WI38 (cell line): ENCODE measurements around the gene RAMACL.

Source experiments
- H3K4me3 ChIP-seq: 2 replicates; pipeline ENCODE4 v1.5.1; 2011; ENCODE audit warnings: low read depth, mild to moderate bottlenecking, control low read depth, low read length
- TF ChIP-seq, protein P1 (sequence below): IDR thresholded peaks from 2 replicates; pipeline ENCODE4 v1.5.1; 2012; ENCODE audit warnings: low read depth, mild to moderate bottlenecking, control low read depth, low read length

Gene RAMACL

DNA sequence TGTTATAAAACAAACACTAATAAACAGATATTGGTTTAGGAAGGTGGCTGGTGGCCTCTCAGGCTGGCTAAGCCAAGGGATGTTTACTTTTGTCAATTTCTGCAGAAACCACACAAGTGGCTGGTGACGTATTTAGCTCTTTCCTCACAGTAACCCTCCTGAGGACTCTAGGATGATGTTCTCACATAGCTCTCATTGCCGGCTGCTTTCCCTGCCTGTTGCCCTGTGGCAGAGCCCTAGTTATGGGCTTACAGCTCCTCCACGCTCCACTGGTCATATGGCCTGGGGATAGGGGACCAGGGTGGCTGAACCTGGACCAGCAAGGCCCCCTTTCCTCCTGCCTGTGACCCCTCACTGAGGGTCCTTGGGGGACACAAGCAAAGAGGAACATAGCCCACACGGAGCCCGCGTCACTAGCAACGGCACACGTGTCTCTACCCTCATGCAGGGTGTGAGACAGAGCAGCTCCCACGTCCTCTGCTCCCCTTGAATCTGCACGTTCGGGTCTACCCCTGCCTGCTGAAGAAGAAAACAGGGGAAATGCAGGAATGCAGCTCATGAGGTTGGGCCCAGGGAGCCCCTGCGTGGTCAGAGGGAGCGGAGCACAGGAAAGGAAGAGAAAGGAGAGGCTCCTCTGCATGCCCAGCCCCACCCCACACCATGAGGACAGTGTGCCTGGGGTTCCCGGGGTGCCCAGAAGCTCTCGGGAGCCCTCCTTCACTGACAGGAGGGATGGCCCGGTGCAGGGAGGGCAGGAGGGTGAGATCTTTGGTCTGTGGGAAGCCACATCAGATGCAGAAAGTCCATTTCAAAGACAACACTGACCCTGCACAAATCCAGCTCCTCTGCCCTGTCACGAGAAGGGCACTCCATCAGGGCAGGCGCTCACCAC, 13.9 kb downstream of the RAMACL start:
- TF ChIP-seq, protein P1, sequence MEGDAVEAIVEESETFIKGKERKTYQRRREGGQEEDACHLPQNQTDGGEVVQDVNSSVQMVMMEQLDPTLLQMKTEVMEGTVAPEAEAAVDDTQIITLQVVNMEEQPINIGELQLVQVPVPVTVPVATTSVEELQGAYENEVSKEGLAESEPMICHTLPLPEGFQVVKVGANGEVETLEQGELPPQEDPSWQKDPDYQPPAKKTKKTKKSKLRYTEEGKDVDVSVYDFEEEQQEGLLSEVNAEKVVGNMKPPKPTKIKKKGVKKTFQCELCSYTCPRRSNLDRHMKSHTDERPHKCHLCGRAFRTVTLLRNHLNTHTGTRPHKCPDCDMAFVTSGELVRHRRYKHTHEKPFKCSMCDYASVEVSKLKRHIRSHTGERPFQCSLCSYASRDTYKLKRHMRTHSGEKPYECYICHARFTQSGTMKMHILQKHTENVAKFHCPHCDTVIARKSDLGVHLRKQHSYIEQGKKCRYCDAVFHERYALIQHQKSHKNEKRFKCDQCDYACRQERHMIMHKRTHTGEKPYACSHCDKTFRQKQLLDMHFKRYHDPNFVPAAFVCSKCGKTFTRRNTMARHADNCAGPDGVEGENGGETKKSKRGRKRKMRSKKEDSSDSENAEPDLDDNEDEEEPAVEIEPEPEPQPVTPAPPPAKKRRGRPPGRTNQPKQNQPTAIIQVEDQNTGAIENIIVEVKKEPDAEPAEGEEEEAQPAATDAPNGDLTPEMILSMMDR = no peak
- H3K4me3 ChIP-seq = no peak overlapping the region

DNA sequence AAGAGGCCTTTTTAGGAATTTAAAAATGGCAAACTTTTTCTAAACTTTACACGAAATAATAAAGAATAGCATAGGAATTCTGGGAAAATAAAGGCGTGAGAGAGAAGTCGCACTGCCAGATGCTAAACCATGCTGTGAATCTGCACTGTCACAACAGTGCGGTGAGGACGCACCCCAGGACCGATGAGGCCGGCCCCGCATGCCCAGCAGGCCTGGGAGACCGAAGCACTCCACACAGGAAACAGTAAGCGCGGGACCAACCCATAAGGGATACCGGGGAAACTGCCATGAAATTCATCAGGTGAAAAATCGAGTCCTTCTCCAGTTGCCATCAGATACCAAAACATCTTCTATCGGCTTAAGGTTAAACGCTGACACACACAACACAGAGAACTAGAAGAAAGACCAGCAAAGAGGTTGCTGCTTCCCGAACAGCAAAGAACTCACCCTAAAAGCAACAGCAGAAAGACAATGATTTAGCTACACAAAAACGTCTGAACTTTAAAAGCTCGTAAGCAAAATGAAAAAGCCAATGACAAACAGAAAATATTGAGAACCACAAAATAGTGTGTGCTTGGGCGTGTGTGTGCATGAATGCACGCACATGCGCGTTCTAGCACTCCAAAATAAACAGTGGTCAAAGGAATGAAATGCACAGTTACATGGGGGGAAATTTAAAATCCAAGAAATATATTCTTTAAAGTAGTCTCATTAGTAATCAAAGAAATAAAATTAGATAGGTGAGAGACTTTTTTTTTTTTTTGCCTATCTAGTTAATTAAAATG, 15.4 kb downstream of the RAMACL start:
- H3K4me3 ChIP-seq = no peak overlapping the region
- TF ChIP-seq, protein P1 = no peak

DNA sequence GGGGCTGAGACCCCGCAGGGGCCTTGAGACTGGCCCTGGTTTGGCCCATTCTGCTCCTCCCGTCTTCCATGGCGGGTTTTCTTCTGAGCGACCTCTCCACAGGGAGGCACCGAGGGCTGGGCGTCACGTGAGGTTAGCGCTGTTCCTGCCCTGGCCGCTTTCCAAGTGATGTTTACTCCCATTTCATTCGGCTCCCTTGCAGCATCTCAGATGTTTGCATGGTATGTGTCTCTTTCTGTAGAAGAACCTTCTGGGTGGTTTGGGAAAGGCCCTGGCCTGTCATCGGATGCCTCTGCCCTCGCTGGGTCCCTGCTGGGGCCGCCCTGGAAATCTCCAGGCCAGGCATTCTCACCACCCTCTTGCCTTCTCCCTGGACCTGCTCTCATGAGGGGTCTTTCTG, 17.3 kb downstream of the RAMACL start:
- TF ChIP-seq, protein P1 = no peak
- no peak overlapping the region for H3K4me3 ChIP-seq

DNA sequence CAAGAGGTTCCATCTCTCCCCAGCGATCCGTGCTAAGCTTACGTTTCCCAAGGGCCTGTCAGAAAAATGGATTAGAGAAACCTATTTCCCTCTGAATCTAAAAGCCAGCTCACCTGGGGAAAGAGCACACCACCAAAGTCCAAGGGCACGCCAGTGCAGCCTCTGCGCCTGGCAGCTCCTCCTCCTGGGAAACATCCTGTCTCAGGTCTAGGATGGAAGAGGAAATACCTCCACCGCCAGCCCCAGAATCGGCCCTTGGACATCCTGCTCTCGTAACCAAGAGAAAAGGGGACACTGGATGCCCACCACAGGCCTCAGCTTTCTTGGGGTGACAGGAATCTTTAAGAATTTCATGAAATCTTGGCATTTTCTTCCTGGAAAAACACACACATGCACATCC, 18.7 kb downstream of the RAMACL start:
- TF ChIP-seq, protein P1 = no peak

DNA sequence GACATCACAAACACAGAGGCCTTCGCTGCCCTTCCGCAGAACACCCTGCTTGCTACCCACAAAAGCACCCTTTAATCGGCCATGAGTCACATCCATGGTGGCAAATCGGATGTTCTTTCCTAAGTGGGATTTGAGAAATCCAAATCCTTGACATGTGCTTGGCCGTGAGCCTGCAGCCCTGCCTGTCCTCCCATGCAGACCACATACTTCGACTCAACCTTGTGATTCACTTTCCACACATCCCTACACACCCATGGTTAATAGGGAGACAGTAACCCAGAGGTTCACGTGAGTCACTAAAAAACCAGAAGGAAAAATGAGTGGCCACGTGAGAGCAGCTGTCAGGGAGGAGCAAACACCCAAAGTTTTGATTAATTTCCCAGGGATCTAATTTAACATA, 19.4 kb downstream of the RAMACL start:
- no peak overlapping the region for H3K4me3 ChIP-seq
- TF ChIP-seq, protein P1 = no peak

More for the DNA sequence above, 18.7 kb downstream of the RAMACL start:
- no peak overlapping the region for H3K4me3 ChIP-seq

DNA sequence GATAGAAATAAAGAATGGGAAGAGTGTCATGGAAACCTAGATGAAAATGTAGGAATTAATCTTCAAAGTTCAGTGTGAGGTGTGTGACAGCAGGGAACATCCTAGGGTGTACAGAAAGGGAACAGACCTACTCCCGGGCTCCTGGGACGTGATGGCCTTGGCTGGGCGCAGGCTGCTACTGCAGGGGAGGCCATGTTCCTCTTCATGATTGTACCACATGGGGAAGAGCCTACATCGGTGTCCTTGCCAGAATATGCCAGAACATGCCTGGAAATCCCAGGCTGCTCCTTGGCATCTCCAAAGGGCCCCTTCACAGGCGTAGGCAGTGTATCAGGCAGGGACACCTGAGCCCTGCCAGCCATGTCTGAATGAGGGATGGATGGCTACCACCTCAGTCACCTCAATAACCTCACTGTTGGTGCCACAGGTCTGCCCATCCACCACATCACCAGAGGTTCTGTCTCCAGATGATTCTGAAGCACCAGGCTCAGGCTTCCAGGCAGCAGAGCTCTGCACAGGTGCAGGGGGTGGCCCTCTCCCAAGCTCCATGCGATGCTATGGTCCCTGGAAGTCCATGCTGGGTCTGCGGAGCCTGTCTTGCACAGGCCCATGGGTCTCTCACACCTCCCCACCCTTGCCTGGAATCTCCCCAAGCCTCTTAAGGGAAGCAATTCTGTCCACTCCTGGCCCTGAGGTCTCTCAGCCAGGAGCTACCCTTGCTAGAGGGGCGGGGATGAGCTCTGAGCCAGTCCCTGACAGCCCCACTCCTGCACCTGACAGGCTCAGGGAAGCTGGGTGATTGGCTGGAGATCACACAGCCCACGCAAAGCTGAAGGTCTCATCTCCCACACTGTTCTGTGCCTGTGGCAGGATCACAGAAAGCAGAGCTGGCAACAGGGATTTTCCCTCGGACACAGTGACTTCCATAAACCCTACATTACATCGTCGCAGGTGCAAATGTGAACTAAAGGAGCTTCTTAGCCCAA, 20.2 kb downstream of the RAMACL start:
- H3K4me3 ChIP-seq = no peak overlapping the region
- TF ChIP-seq, protein P1 = no peak
